ENCODE results near the gene PSMD9.

DNA sequence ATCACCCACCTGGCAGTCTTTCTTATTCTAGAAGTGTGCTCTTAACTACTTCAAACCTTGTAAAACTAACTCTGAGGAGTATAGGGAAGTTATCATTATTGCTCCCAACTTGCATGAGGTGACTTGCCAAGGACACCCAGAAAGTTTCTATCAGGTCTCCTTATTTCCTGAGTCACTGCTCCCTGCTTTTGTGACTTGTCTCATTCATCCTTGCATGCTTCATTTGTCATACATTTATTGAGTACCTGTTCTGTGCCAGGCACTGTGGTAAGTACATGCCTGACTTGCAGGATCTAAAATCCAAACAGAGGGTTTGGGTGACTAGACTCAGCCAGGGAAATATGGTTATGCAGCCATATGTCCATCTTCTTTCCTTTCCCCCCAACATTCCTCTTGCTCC, 55.3 kb downstream of the PSMD9 start:
- TF ChIP-seq CTCF (IDR thresholded peaks at IDR 0.05) = no peak
- no peak for TF ChIP-seq POLR2AphosphoS5 (IDR thresholded peaks at IDR 0.05)
